VCaP (cell line): ENCODE data around the gene UNC45A.

Source experiments
- H3K27ac ChIP-seq: fragments of 450-650 bp; 2 replicates; pipeline ENCODE4 v1.5.1; 2017
- TF ChIP-seq, protein P1 (sequence below): fragments of 450-650 bp; conservative IDR thresholded peaks from 2 replicates; pipeline ENCODE4 v1.5.1; 2017; ENCODE audit warnings: mild to moderate bottlenecking, moderate library complexity

The UNC45A gene, protein sequence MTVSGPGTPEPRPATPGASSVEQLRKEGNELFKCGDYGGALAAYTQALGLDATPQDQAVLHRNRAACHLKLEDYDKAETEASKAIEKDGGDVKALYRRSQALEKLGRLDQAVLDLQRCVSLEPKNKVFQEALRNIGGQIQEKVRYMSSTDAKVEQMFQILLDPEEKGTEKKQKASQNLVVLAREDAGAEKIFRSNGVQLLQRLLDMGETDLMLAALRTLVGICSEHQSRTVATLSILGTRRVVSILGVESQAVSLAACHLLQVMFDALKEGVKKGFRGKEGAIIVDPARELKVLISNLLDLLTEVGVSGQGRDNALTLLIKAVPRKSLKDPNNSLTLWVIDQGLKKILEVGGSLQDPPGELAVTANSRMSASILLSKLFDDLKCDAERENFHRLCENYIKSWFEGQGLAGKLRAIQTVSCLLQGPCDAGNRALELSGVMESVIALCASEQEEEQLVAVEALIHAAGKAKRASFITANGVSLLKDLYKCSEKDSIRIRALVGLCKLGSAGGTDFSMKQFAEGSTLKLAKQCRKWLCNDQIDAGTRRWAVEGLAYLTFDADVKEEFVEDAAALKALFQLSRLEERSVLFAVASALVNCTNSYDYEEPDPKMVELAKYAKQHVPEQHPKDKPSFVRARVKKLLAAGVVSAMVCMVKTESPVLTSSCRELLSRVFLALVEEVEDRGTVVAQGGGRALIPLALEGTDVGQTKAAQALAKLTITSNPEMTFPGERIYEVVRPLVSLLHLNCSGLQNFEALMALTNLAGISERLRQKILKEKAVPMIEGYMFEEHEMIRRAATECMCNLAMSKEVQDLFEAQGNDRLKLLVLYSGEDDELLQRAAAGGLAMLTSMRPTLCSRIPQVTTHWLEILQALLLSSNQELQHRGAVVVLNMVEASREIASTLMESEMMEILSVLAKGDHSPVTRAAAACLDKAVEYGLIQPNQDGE

GRCh38 chr15:90934949-90935751 lies at the start of gene UNC45A:
TSS of gene UNC45A (plus strand) at chr15:90935285. CDS start at chr15:90935325, 40 bp downstream.
- peak within 1 kb of the TSS; percentile 94 for H3K27ac ChIP-seq

DNA sequence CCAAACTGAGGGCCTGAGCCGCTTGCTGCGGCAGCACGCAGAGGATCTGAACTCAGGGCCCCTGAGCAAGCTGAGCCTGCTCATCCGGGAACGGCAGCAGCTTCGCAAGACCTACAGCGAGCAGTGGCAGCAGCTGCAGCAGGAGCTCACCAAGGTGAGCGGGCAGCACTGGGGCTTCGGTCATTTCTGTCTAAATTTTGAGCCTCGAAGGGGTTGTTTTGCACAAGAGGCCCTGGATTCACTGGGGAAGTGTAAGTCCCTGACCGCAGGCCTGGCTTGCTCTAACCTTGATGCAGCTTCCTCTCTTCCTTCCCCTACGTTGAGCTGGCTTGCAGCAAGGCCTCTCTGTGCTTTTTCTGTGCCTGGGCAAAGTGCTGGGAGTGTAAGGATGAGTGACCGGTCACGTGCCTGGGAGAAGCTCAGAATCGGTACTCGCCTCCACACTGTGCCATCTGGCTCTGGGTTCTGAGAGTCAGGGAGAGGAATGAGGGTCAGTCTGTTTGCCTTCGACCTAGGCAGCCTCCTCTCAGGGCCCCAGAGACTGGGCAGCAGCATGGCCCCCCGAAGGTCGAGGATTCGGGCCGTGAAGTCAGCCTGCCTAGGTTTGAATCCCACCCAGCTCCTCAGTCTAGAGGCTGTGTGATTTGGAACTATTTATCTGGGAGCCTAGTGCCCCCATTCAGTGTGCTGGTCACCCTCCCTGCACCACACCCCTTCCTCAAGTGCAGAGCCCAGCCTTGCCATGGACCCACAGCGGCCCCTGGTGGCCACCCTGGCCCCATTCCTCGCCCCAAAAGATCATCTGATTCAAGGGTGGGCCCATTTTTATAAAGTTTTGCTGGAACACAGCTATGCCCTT lies 49.4 kb upstream of the UNC45A start:
- peak overlapping the region; percentile 83 for H3K27ac ChIP-seq
- TF ChIP-seq, protein P1, sequence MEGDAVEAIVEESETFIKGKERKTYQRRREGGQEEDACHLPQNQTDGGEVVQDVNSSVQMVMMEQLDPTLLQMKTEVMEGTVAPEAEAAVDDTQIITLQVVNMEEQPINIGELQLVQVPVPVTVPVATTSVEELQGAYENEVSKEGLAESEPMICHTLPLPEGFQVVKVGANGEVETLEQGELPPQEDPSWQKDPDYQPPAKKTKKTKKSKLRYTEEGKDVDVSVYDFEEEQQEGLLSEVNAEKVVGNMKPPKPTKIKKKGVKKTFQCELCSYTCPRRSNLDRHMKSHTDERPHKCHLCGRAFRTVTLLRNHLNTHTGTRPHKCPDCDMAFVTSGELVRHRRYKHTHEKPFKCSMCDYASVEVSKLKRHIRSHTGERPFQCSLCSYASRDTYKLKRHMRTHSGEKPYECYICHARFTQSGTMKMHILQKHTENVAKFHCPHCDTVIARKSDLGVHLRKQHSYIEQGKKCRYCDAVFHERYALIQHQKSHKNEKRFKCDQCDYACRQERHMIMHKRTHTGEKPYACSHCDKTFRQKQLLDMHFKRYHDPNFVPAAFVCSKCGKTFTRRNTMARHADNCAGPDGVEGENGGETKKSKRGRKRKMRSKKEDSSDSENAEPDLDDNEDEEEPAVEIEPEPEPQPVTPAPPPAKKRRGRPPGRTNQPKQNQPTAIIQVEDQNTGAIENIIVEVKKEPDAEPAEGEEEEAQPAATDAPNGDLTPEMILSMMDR, result peak; percentile 100

More at GRCh38 chr15:90934949-90935751, at the start of gene UNC45A:
- TF ChIP-seq, protein P1, result no peak

- TF ChIP-seq, protein P1, result peak; percentile 52
- no peak overlapping the region for H3K27ac ChIP-seq
These were observed 48.8 kb upstream of the UNC45A start for GRCh38 chr15:90886291-90886614.

DNA sequence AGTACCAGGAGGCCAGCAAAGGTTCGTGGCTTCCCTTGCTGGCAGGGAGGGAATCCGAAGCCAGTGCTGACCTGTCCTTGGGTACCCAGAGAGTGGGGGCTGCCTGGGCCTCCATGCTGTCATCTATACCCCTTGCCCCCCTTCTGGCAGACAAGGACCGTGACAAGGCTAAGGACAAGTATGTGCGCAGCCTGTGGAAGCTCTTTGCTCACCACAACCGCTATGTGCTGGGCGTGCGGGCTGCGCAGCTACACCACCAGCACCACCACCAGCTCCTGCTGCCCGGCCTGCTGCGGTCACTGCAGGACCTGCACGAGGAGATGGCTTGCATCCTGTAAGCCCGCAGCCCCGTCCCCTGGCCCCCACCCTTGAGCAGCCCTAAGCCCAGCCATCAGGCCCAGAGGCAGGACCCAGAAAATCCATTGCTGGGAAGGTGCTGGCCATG lies 48.0 kb upstream of the UNC45A start:
- no peak overlapping the region for H3K27ac ChIP-seq
- TF ChIP-seq, protein P1, result no peak

GRCh38 chr15:90889313-90889730 lies 45.8 kb upstream of the UNC45A start:
- TF ChIP-seq, protein P1, result no peak

GRCh38 chr15:90889736-90890456 lies 45.2 kb upstream of the UNC45A start:
- TF ChIP-seq, protein P1, result no peak
- H3K27ac ChIP-seq, result no peak overlapping the region

More at GRCh38 chr15:90889313-90889730, 45.8 kb upstream of the UNC45A start:
- H3K27ac ChIP-seq, result no peak overlapping the region
